Measurements from ENCODE around the gene TLCD1. TPM values are rescaled to one million over a fixed set of nuclear protein-coding genes. Genes with fewer than 3 reads are reported as not detected.
"Not testable (repeated sequence)": the region's sequence is repeated elsewhere in the genome, so short reads cannot be mapped to it uniquely, and the experiment has no call there.

Gene TLCD1
- total RNA-seq, 1 donor from 2014 or later: 2.4 TPM

- Mint-ChIP-seq H3K27ac (ENCODE audit: unreplicated experiment) (peak overlapping the region; percentile 64), H3K27me3 (ENCODE audit: unreplicated experiment) (peaks cover 23% of the 10 kb centered on the region), H3K9me3 (ENCODE audit: unreplicated experiment) (no peaks in the 10 kb centered on the region), H3K36me3 (ENCODE audit: low read depth, unreplicated experiment) (peaks cover 35% of the 10 kb centered on the region), H3K4me3 (ENCODE audit: unreplicated experiment) (peak overlapping the region; percentile 91), H3K4me1 (ENCODE audit: unreplicated experiment) (peaks cover 28% of the 10 kb centered on the region)
- no peak for TF ChIP-seq CTCF (IDR thresholded peaks at IDR 0.05; ENCODE audit: unreplicated experiment)
- DNase-seq (ENCODE audit: low spot score): peak; percentile 69
Observed at GRCh38 chr17:28725660-28726225, 290 bp downstream of the TLCD1 start.

GRCh38 chr17:28725166-28725659, 820 bp downstream of the TLCD1 start:
- Mint-ChIP-seq H3K27ac (ENCODE audit: unreplicated experiment) (peak overlapping the region; percentile 76), H3K36me3 (ENCODE audit: low read depth, unreplicated experiment) (peaks cover 41% of the 10 kb centered on the region), H3K27me3 (ENCODE audit: unreplicated experiment) (peaks cover 26% of the 10 kb centered on the region), H3K9me3 (ENCODE audit: unreplicated experiment) (no peaks in the 10 kb centered on the region), H3K4me3 (ENCODE audit: unreplicated experiment) (peak overlapping the region; percentile 91), H3K4me1 (ENCODE audit: unreplicated experiment) (peaks cover 34% of the 10 kb centered on the region)
- no peak for DNase-seq (ENCODE audit: low spot score)
- TF ChIP-seq CTCF (IDR thresholded peaks at IDR 0.05; ENCODE audit: unreplicated experiment): no peak

GRCh38 chr17:28724500-28725165, 1.4 kb downstream of the TLCD1 start:
- Mint-ChIP-seq H3K4me1 (ENCODE audit: unreplicated experiment) (peaks cover 39% of the 10 kb centered on the region), H3K27me3 (ENCODE audit: unreplicated experiment) (peaks cover 31% of the 10 kb centered on the region), H3K9me3 (ENCODE audit: unreplicated experiment) (no peaks in the 10 kb centered on the region), H3K4me3 (ENCODE audit: unreplicated experiment) (peak overlapping the region; percentile 91), H3K27ac (ENCODE audit: unreplicated experiment) (no peak overlapping the region), H3K36me3 (ENCODE audit: low read depth, unreplicated experiment) (peaks cover 45% of the 10 kb centered on the region)
- TF ChIP-seq CTCF (IDR thresholded peaks at IDR 0.05; ENCODE audit: unreplicated experiment): no peak
- no peak for DNase-seq (ENCODE audit: low spot score)

DNA sequence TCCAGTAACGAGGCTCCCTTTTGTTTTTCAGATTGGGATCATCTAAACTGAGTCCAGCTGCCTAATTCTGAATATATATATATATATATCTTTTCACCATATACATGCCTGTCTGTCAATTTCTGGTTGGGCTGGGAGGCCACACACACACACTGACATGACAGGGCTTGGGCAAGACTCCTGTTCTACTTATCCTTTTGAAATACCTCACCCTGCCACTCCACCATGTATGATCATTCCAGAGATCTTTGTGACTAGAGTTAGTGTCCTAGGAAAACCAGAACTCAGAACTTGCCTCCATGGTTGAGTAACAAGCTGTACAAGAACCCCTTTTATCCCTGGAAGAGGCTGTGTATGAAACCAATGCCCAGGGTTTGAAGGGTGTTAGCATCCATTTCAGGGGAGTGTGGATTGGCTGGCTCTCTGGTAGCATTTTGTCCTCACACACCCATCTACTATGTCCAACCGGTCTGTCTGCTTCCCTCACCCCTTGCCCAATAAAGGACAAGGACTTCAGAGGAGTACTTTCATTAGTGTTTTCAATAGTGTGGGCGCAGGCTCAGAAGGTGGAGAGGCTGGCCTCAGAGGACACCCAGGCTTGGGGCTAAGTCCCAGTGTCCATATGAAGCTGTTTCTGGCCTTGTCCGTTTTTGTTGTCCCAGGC, 2.1 kb downstream of the TLCD1 start:
- Mint-ChIP-seq H3K4me1 (ENCODE audit: unreplicated experiment) (peaks cover 43% of the 10 kb centered on the region), H3K27me3 (ENCODE audit: unreplicated experiment) (peaks cover 32% of the 10 kb centered on the region), H3K4me3 (ENCODE audit: unreplicated experiment) (peak overlapping the region; percentile 91), H3K27ac (ENCODE audit: unreplicated experiment) (peak overlapping the region; percentile 25), H3K36me3 (ENCODE audit: low read depth, unreplicated experiment) (peaks cover 46% of the 10 kb centered on the region)
- DNase-seq (ENCODE audit: low spot score); H3K9me3 Mint-ChIP-seq (ENCODE audit: unreplicated experiment): not testable (repeated sequence)

- Mint-ChIP-seq H3K27me3 (ENCODE audit: unreplicated experiment) (peaks cover 32% of the 10 kb centered on the region), H3K4me1 (ENCODE audit: unreplicated experiment) (peaks cover 47% of the 10 kb centered on the region), H3K27ac (ENCODE audit: unreplicated experiment) (no peak overlapping the region), H3K9me3 (ENCODE audit: unreplicated experiment) (no peaks in the 10 kb centered on the region), H3K4me3 (ENCODE audit: unreplicated experiment) (peak overlapping the region; percentile 65), H3K36me3 (ENCODE audit: low read depth, unreplicated experiment) (peaks cover 46% of the 10 kb centered on the region)
- no peak for DNase-seq (ENCODE audit: low spot score)
- no peak for TF ChIP-seq CTCF (IDR thresholded peaks at IDR 0.05; ENCODE audit: unreplicated experiment)
Observed at GRCh38 chr17:28723159-28723835, 2.7 kb downstream of the TLCD1 start.

Measured in endothelial cell (in vitro differentiated cells).